K562 (cell line): ENCODE measurements around the gene TIMM17A. TPM values are rescaled to one million over a fixed set of nuclear protein-coding genes. Genes with fewer than 3 reads are reported as not detected.

Source experiments
- ATAC-seq: fragments of 200-7000 bp; cut with Tn5 transposase; 3 replicates; pipeline ENCODE4 v1.9.1; 2020; ENCODE audit warnings: moderate library complexity
- BruUV-seq: library from RNA; stranded (reverse); fragments of 400-500 nt; replicated peaks from 2 replicates; lab custom pipeline; 2021; lab: Mats Ljungman, UMichigan
- CTCF ChIA-PET: fragments of 300-600 bp; formaldehyde crosslinking; extraction: SDS; loops from one replicate; lab custom pipeline; 2021; ENCODE audit warnings: low intra/inter-chr PET ratio; lab: Yijun Ruan, JAX
- POLR2A ChIA-PET: fragments of 300-600, 350-650 bp; sonication (Branson Sonifier 250); formaldehyde crosslinking; extraction: SDS; loops from one replicate; lab custom pipeline; 2021; ENCODE audit warnings: antibody characterized with exemption, inconsistent platforms; lab: Yijun Ruan, JAX
- DNase-seq, 4 experiments: peaks; one replicate each; pipeline versions ENCODE4 v3.0.0 to v3.0.0-alpha.2; 2011 to 2018; ENCODE audit warnings: low spot score in 3 of 4, mixed read lengths in 3 of 4; ENCODE audit errors: extremely low read depth in 1 of 4
- FAIRE-seq: peaks from 2 replicates; lab custom pipeline; 2011; peaks lifted over from hg19 to GRCh38; lab: Jason Lieb, UNC
- H2AFZ ChIP-seq: 2 replicates; pipeline ENCODE4 v1.6.0; 2011; ENCODE audit warnings: low read depth, low read length, control low read depth, inconsistent platforms
- H3K27ac ChIP-seq: fragments of 200-600 bp; 3 replicates; pipeline ENCODE4 v1.8.0; 2011; ENCODE audit warnings: low read depth, mild to moderate bottlenecking, control low read depth, inconsistent platforms, low read length, moderate library complexity, mixed read lengths; ENCODE audit errors: extremely low read depth
- H3K27me3 ChIP-seq, 2 experiments: fragments of 300-600 bp in 1 of 2; 2 replicates in 1 of 2; 3 replicates in 1 of 2; pipeline versions ENCODE4 v1.6.0 to v1.8.0; 2011; ENCODE audit warnings: inconsistent platforms in 2 of 2, low read length in 2 of 2, mild to moderate bottlenecking in 1 of 2, mixed read lengths in 1 of 2, moderate library complexity in 1 of 2; ENCODE audit not compliant: control insufficient read depth in 2 of 2, insufficient read depth in 2 of 2
- H3K36me3 ChIP-seq: fragments of 300-600 bp; 3 replicates; pipeline ENCODE4 v1.8.0; 2011; ENCODE audit warnings: mild to moderate bottlenecking, low read length, inconsistent platforms; ENCODE audit not compliant: control insufficient read depth, insufficient read depth
- H3K4me1 ChIP-seq, 2 experiments: fragments of 200-600 bp in 1 of 2; replicated peaks in 1 of 2; 2 replicates in 1 of 2; 3 replicates in 1 of 2; pipeline versions ENCODE4 v1.5.1 to v1.8.0; 2011; ENCODE audit warnings: inconsistent platforms in 2 of 2, low read length in 2 of 2, mild to moderate bottlenecking in 1 of 2, mixed read lengths in 1 of 2, moderate library complexity in 1 of 2; ENCODE audit not compliant: control insufficient read depth in 2 of 2, insufficient read depth in 2 of 2
- H3K4me2 ChIP-seq: 2 replicates; pipeline ENCODE4 v1.6.1; 2011; ENCODE audit warnings: low read length, control low read depth, inconsistent platforms, mixed read lengths; ENCODE audit not compliant: insufficient read depth
- H3K4me3 ChIP-seq: fragments of 200-600 bp; sonication (generic), shearing (Covaris generic); 2 replicates; pipeline ENCODE4 v1.5.1; 2016; ENCODE audit warnings: control low read depth, inconsistent platforms
- H3K79me2 ChIP-seq: fragments of 200-600 bp; 3 replicates; pipeline ENCODE4 v1.8.0; 2011; ENCODE audit warnings: low read length, inconsistent platforms; ENCODE audit not compliant: control insufficient read depth, insufficient read depth
- H3K9ac ChIP-seq, 2 experiments: 2 replicates each; pipeline versions ENCODE4 v1.6.0 to v1.6.1; 2011; ENCODE audit warnings: low read depth in 2 of 2, low read length in 2 of 2, control low read depth in 1 of 2, inconsistent platforms in 1 of 2, mild to moderate bottlenecking in 1 of 2, mixed read lengths in 1 of 2; ENCODE audit not compliant: insufficient read depth in 1 of 2
- H3K9me1 ChIP-seq: one replicate; pipeline ENCODE4 v1.6.0; 2011; ENCODE audit warnings: inconsistent platforms, mild to moderate bottlenecking, low read length, moderate library complexity; ENCODE audit not compliant: control insufficient read depth, insufficient read depth
- H3K9me3 ChIP-seq: replicated peaks from 2 replicates; pipeline ENCODE4 v1.5.1; 2011; ENCODE audit warnings: low read depth, low read length, inconsistent platforms; ENCODE audit not compliant: control insufficient read depth, insufficient read depth
- H4K20me1 ChIP-seq: replicated peaks from 2 replicates; pipeline ENCODE4 v1.6.1; 2011; ENCODE audit warnings: low read length, inconsistent platforms, mixed read lengths; ENCODE audit not compliant: control insufficient read depth, insufficient read depth
- ARHGAP35 ChIP-seq: fragments of 450-650 bp; IDR thresholded peaks from 2 replicates; pipeline ENCODE4 v1.6.1; 2018; ENCODE audit not compliant: partially characterized antibody
- E2F5 ChIP-seq: sonication (generic); formaldehyde crosslinking; IDR thresholded peaks from 2 replicates; pipeline ENCODE4 v1.8.0; 2022; ENCODE audit warnings: mild to moderate bottlenecking, missing genetic modification reagents
- ESRRA ChIP-seq: fragments of 450-650 bp; IDR thresholded peaks from 2 replicates; pipeline ENCODE4 v1.6.1; 2014; ENCODE audit warnings: low read depth, mild to moderate bottlenecking, moderate library complexity, borderline replicate concordance
- HBP1 ChIP-seq: fragments of 450-650 bp; formaldehyde crosslinking; IDR thresholded peaks from 2 replicates; pipeline ENCODE4 v1.4.0; 2022; ENCODE audit warnings: missing genetic modification characterization
- HOMEZ ChIP-seq: fragments of 250-450 bp; sonication (Bioruptor Pico); IDR thresholded peaks from 2 replicates; pipeline ENCODE4 v1.4.0; 2020; ENCODE audit warnings: mild to moderate bottlenecking, moderate library complexity
- MCM5 ChIP-seq: fragments of 450-650 bp; IDR thresholded peaks from 2 replicates; pipeline ENCODE4 v1.6.1; 2016; ENCODE audit warnings: low read depth
- MTA2 ChIP-seq: fragments of 450-650 bp; IDR thresholded peaks from 2 replicates; pipeline ENCODE4 v1.6.1; 2016; ENCODE audit warnings: low read depth
- NFIX ChIP-seq: fragments of 250-450 bp; sonication (Bioruptor Pico); IDR thresholded peaks from 2 replicates; pipeline ENCODE4 v1.4.0; 2020; ENCODE audit warnings: low read depth, mild to moderate bottlenecking, moderate library complexity
- PHF8 ChIP-seq: fragments of 200-600 bp; sonication (generic); IDR thresholded peaks from 2 replicates; pipeline ENCODE4 v1.6.1; 2012; ENCODE audit warnings: mixed run types, mild to moderate bottlenecking, inconsistent platforms, low read length, moderate library complexity, borderline replicate concordance
- SMARCC2 ChIP-seq: fragments of 450-650 bp; IDR thresholded peaks from 2 replicates; pipeline ENCODE4 v1.6.1; 2017; ENCODE audit warnings: antibody characterized with exemption, moderate library complexity, mild to moderate bottlenecking, low read depth
- SREBF1 ChIP-seq: fragments of 150-350 bp; IDR thresholded peaks from 2 replicates; pipeline ENCODE4 v1.6.1; 2014; ENCODE audit warnings: antibody characterized with exemption, low read depth, low read length, borderline replicate concordance
- ZBTB7A ChIP-seq: IDR thresholded peaks from 2 replicates; pipeline ENCODE4 v1.6.1; 2011; ENCODE audit warnings: low read depth, mild to moderate bottlenecking, low read length, moderate library complexity, borderline replicate concordance; ENCODE audit not compliant: control insufficient read depth
- ZNF174 ChIP-seq: fragments of 250-450 bp; sonication (Bioruptor Pico); IDR thresholded peaks from 2 replicates; pipeline ENCODE4 v1.4.0; 2020; ENCODE audit warnings: mild to moderate bottlenecking
- ZNF3 ChIP-seq: fragments of 250-450 bp; sonication (Bioruptor Pico); IDR thresholded peaks from 2 replicates; pipeline ENCODE4 v1.5.0; 2021; ENCODE audit warnings: mild to moderate bottlenecking, moderate library complexity
- ZNF778 ChIP-seq: fragments of 450-650 bp; formaldehyde crosslinking; IDR thresholded peaks from 2 replicates; pipeline ENCODE4 v1.4.0; 2020; ENCODE audit warnings: mild to moderate bottlenecking, moderate library complexity
- WGBS: fragments of 100-300 bp; shearing (Covaris generic); methylation state at CpG from one replicate; pipeline ENCODE4 v1.1.6; 2016; ENCODE audit warnings: low coverage, mixed read lengths; ENCODE audit not compliant: insufficient coverage; ENCODE audit errors: missing lambda C conversion rate; 5-methylcytosine and 5-hydroxymethylcytosine counted together
- in situ Hi-C: fragments of 300-500 bp; cut with MboI; formaldehyde crosslinking; loops from 4 replicates; pipeline ENCODE4 v1.15.0; 2018; ENCODE audit warnings: inconsistent platforms, mixed read lengths
- intact Hi-C: fragments of 100-400 bp; cut with micrococcal nuclease; formaldehyde crosslinking; loops from 2 replicates; pipeline ENCODE4 v1.14.2; 2022
- polyA plus RNA-seq, 8 experiments: library from polyadenylated mRNA; depleted of rRNA in 4 of 8; stranded (reverse) in 5 of 8; unstranded in 3 of 8; fragments of >200 nt; fragmentation: Nextera tagmentation in 2 of 8; fragmentation: Illumina TruSeq in 1 of 8; extraction: Ambion mirVana in 2 of 8; extraction: Trizol in 1 of 8; gene quantifications; 2 replicates each; pipeline versions ENCODE4 v1.2.1 to v1.2.3, GENCODE V29; 2011 to 2014; ENCODE audit warnings: inconsistent platforms in 1 of 8, missing spikeins in 1 of 8
- total RNA-seq, 7 experiments: library from RNA; depleted of rRNA in 6 of 7; stranded (reverse); fragments of >200 nt in 6 of 7; fragmentation: Illumina TruSeq in 2 of 7; extraction: Trizol in 2 of 7; gene quantifications; 2 replicates each; pipeline versions ENCODE4 v1.2.1 to v1.2.3, GENCODE V29; 2011 to 2021; ENCODE audit warnings: low replicate concordance in 1 of 7
- TF ChIP-seq, protein P1 (sequence below), 2 experiments: IDR thresholded peaks; 2 replicates each; pipeline ENCODE4 v1.6.1; 2011; ENCODE audit warnings: borderline replicate concordance in 1 of 2, control low read depth in 1 of 2, low read depth in 1 of 2, low read length in 1 of 2, mild to moderate bottlenecking in 1 of 2, mixed read lengths in 1 of 2, moderate library complexity in 1 of 2; ENCODE audit not compliant: insufficient read depth in 1 of 2, insufficient read length in 1 of 2, poor library complexity in 1 of 2, severe bottlenecking in 1 of 2; ENCODE audit errors: extremely low read depth in 1 of 2

TIMM17A gene
- total and polyA plus RNA-seq, 9 of the 15 experiments (the other 6 are each of a cell fraction or from before 2014, with no cell fraction given) = 116 to 744 (median 180) TPM

GRCh38 chr1:201916649-201917249, 38.6 kb upstream of the TIMM17A start:
- FAIRE-seq = no peak
- POLR2A ChIA-PET = interaction anchor here (0.5 to 1.6 kb wide), 12 partner anchors 9 to 492 kb away, joined by 3 to 6 read pairs (median 4); partner anchors contain the start of genes LMOD1 and TIMM17A
- DNase-seq = peak; percentile 64 to 81 (median 70)
- H3K4me3 ChIP-seq = no peak overlapping the region
- in situ Hi-C loops = no loop called here
- BruUV-seq = no TSS peak
- H3K4me1 ChIP-seq = peaks cover 15 to 18% of the 10 kb centered on the region in 2 experiments
- intact Hi-C loops = loop anchor here (2.0 kb wide), 1 partner anchor 38 kb away; the partner anchor contains the start of gene TIMM17A
- no peaks in the 10 kb centered on the region for H3K36me3 ChIP-seq
- H3K9ac ChIP-seq = peak overlapping the region in 1 of 2 experiments; percentile 8; a peak in 1 of 4 replicates
- no peaks in the 10 kb centered on the region for H4K20me1 ChIP-seq
- CTCF ChIA-PET = interaction anchor here (0.9 kb wide), 1 partner anchor 56 kb away, joined by 4 read pairs; no protein-coding TSS in a partner anchor
- no peaks in the 10 kb centered on the region for H3K79me2 ChIP-seq
- H3K27me3 ChIP-seq = no peaks in the 10 kb centered on the region
- no peak overlapping the region for H3K27ac ChIP-seq
- WGBS = 12% methylated on average over 11 of the region's 11 CpGs
- peak; percentile 78 for ATAC-seq
- peak overlapping the region; percentile 2; the same call in 1 of the 2 replicates for H3K4me2 ChIP-seq
- no peaks in the 10 kb centered on the region for H3K9me1 ChIP-seq
- H3K9me3 ChIP-seq = no peaks in the 10 kb centered on the region
- peak overlapping the region; percentile 66 for H2AFZ ChIP-seq
- TF ChIP-seq ZNF174 (no peak), SREBF1 (no peak), ZNF778 (CRISPR knock-in tag) (no peak), MTA2 (peak; percentile 21; the same call in 1 of the 2 replicates), ZNF3 (CRISPR knock-in tag) (peak; percentile 8; the same call in 1 of the 2 replicates), HBP1 (CRISPR knock-in tag) (no peak), NFIX (CRISPR knock-in tag) (peak; percentile 48; the same call in 1 of the 2 replicates), MCM5 (no peak), SMARCC2 (peak; percentile 56; the same call in 1 of the 2 replicates), PHF8 (peak; percentile 24; the same call in 1 of the 2 replicates), ESRRA (peak; percentile 58; the same call in 1 of the 2 replicates), HOMEZ (no peak), ZBTB7A (peak; percentile 88), E2F5 (CRISPR knock-in tag) (no peak), ARHGAP35 (no peak)
- TF ChIP-seq, protein P1, sequence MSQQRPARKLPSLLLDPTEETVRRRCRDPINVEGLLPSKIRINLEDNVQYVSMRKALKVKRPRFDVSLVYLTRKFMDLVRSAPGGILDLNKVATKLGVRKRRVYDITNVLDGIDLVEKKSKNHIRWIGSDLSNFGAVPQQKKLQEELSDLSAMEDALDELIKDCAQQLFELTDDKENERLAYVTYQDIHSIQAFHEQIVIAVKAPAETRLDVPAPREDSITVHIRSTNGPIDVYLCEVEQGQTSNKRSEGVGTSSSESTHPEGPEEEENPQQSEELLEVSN (IDR thresholded peaks at IDR 0.05; ENCODE audit: borderline replicate concordance in 1 of 2, extremely low read depth in 1 of 2, insufficient read depth in 1 of 2, insufficient read length in 1 of 2, low read depth in 1 of 2, low read length in 1 of 2, poor library complexity in 1 of 2, severe bottlenecking in 1 of 2) = no peak
